GM19043 (cell line): Measurements from ENCODE around the gene GLI3.

ENCODE experiments used
- ATAC-seq: cut with Tn5 transposase; IDR thresholded peaks from one replicate; pipeline ENCODE4 v1.9.1; 2021; ENCODE audit warnings: low read depth; ENCODE audit not compliant: unreplicated experiment

Gene GLI3

DNA sequence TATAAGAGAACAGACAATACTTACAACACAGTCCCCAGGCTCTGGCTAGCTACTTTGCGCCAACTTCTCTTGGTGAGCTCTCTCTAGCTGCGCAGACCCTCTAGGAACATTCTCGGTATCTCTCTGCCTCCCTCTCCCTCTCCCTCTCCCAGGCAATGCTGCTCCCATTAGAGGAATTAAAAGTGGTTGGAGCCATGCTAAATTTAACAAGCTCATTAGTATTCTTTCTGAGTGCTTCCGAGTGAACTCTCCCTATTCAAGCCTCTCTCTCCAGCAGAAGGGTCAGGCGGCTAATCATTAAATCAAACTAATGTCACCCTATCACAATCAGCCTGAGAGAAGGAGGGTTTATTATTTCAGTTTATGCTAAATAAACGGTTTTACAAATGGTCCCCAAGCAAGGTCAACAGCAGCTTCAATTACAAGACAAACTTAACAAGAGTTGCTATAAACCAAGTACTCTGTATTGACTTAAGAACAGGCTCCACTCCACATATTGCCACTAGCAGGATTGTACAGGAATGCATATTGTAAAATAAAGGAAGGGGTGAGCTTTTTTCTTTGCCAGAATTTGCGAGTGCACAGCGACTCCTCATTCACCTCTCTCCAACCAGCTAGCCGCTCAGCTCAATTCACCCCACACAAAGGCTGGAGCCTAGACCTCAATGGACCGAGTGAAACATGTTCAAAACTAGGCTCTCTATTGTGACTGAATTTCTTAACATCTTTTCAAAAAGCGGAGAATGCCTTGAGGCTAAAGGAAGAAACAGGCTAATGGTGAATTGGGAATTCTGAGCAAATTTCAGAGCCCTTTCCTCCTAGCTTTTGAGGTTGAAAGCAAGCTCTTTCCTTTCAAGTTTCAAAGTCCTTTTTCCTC lies 84.4 kb downstream of the GLI3 start:
- ATAC-seq = no peak

- ATAC-seq = no peak
Measured at GRCh38 chr7:42151309-42151708, 85.7 kb downstream of the GLI3 start.

GRCh38 chr7:42145539-42145938 lies 91.5 kb downstream of the GLI3 start:
- ATAC-seq = no peak

- no peak for ATAC-seq
Measured at GRCh38 chr7:42144604-42145003, 92.4 kb downstream of the GLI3 start.

- ATAC-seq = no peak
Measured at GRCh38 chr7:42143711-42144600, 93.1 kb downstream of the GLI3 start.

DNA sequence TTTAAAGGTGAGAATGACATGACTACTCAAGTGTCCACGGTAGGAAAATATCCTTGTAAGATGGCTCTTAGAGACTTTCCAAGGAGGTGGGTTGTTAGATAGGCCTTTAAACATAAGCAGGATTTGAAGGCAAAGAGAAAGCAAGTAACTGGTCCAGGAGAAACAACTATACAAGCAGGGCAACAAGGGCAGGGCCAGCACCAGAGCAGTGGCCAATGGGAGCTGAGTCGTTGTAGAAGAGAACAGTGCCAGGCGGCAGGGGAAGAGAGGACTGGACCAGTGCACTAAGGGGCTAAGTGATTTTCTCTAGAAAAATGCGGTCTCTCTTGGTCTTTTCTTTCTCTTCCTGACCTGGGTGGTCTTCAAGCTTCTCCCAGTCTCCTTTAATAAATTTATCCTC lies 94.9 kb downstream of the GLI3 start:
- no peak for ATAC-seq

DNA sequence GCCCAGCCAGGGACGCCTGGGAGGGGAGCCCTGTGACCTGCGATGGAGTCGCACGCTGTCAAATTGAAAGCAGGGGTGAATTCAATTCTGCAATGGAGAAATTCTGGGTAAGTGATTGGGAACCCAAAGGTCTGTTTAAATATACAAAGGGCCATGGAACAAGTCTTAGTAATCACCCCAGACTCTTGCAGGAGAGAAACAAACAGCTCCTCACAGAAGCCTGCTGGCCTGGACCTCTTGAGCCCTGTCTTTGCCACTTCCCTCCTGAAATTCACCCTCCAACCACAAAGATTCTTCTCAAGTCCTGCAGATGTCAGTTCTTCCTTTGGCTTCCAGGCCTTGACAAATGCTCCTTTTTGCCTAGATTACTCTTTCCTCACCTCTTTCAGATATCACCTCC lies 97.3 kb downstream of the GLI3 start:
- ATAC-seq = no peak

GRCh38 chr7:42138691-42139090 lies 98.3 kb downstream of the GLI3 start:
- no peak for ATAC-seq

GRCh38 chr7:42137941-42138340 lies 99.1 kb downstream of the GLI3 start:
- ATAC-seq = no peak

GRCh38 chr7:42137431-42137830 lies 99.6 kb downstream of the GLI3 start:
- ATAC-seq = no peak

DNA sequence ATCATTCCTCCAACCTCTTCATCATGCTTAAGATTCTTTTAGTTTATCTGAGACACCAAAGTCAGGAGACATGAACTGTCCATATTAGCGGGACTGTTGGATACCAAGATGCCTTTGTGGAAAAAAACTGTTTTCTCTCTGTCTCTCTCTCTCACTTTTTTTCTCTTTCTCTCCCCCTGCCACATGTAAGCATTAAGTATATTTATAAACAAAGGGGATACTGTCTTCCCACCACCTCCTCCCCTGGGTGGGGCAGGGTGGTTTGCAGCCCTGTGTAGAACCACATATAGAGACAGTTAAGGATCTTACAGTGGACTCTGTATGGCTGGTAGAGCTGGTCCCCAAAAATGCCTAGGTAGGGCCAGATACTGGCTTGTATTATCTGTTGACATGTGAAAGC lies 101.3 kb downstream of the GLI3 start:
- ATAC-seq = no peak

GRCh38 chr7:42134276-42134876 lies 102.6 kb downstream of the GLI3 start:
- no peak for ATAC-seq

DNA sequence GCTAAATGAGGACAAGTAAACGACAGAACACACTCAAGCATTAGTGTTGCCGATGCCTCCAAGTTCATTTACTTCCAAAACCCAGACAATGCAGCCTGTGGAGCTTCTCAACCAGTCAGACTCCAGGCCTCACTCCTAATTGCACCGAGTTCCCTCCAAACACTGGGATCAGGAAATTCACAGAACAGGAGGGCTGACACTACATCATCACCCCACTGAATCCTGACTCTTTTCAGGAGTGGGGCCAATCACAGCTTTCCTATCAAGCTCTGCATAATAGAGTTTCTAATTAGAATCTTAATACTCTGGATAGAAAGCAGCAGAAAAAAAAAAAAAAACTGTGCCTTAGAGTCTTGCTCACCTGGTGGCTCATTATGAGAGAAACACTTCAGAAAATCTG lies 103.7 kb downstream of the GLI3 start:
- ATAC-seq = no peak

DNA sequence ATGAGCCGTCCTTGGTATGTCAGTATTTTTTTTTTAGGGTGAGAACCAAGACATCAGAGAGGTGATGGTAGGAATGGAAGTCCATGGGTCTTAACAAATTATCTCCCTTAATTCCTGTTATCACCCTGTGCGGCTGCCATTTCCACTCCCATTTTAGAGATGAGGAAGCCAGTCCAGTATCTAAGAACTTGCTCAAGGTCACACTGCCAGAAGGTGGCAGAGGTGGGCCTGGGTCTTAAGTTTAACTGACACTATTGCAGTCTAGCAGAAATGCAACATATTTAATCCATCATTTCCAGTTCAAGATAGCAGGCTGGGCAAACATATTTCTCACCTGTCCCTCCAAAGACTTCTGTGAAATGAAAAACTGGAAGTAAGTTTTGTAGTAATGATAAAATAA lies 108.3 kb downstream of the GLI3 start:
- no peak for ATAC-seq

DNA sequence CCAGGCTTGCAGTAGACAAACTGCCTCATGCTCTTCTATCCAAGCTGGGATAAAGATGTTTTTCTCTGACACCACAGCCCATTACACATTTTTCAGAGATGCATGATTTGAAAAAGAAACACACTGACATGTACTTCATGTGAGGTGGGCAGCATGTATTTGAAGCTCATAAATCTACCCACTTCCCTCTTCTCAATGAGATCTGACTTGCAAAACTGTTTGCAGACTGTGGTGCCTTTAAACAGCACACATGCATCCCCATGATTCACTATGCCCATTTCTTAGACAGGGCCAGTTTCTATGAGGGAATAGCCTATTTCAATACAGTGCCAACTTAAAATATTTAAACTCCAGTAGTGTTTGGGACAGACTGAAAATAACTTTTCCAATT lies 109.8 kb downstream of the GLI3 start:
- ATAC-seq = no peak

DNA sequence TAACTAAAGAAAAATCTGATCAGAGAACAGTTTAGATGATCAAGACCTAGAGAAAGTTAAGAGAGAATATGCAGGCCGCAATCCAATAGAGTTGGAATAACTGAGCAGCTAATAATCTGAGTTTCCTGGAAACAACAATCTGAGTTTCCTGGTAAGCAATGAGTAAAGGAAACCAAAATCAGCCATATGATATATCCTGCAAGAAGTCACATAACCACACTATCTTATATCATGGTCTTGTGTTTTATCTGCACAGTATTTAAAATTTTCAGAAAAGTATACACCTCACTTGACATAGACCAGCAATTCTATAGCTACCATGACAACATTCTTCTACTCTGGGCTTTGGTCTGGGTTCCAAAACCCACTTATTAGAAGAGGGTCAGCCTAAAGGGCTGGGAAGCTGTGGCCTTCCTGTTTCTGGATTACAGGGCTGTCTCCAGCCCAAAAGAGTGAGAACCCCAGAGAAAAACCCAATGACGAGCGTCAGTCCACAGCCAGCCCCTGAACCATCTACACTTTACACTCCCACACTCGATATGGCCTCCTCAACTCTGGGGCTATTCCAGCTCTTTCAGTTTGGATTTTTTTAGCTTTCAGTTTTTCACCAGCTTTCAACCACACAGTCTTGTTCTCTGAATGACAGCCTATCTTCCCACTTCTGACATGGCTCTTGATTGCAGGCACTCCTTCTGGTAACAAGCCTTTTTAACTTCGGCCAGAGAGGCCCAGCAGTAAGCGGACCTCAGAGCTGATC lies 110.4 kb downstream of the GLI3 start:
- no peak for ATAC-seq

- no peak for ATAC-seq
Measured at GRCh38 chr7:42125321-42125720, 111.7 kb downstream of the GLI3 start.

- ATAC-seq = no peak
Measured at GRCh38 chr7:42123716-42124115, 113.3 kb downstream of the GLI3 start.

GRCh38 chr7:42120191-42120590 lies 116.8 kb downstream of the GLI3 start:
- no peak for ATAC-seq

- no peak for ATAC-seq
Measured at GRCh38 chr7:42117201-42117600, 119.8 kb downstream of the GLI3 start.

GRCh38 chr7:42115795-42116194 lies 121.2 kb downstream of the GLI3 start:
- no peak for ATAC-seq
